ENCODE results near the gene FADS2. TPM values are rescaled to one million over a fixed set of nuclear protein-coding genes. Genes with fewer than 3 reads are reported as not detected.

The FADS2 gene
- total and polyA plus RNA-seq, 4 donors: 44.5 to 165 (median 78.8) TPM

GRCh38 chr11:61896665-61897386 lies 68.7 kb downstream of the FADS2 start:
- TF ChIP-seq CTCF (IDR thresholded peaks at IDR 0.05; ENCODE audit: control extremely low read depth, extremely low read depth): no peak
- Histone ChIP-seq H3K9ac (ENCODE audit: insufficient read depth in 1 of 2, low read length in 2 of 2) (no peak overlapping the region), H3K27ac (ENCODE audit: low read depth in 1 of 2, low read length in 1 of 2) (no peak overlapping the region), H3K4me3 (no peak overlapping the region), H3K36me3 (ENCODE audit: control insufficient read depth in 4 of 4, insufficient read depth in 4 of 4, low read length in 4 of 4) (peaks cover 0 to 6% (median 2%) of the 10 kb centered on the region in 4 donors), H3K9me3 (ENCODE audit: control insufficient read depth in 4 of 4, insufficient read depth in 3 of 4, low read length in 3 of 4) (no peaks in the 10 kb centered on the region), H3K4me1 (ENCODE audit: control insufficient read depth in 5 of 5, insufficient read depth in 5 of 5, low read length in 5 of 5) (peaks cover 0 to under 1% (median 0%) of the 10 kb centered on the region in 5 donors), H3K27me3 (ENCODE audit: control insufficient read depth in 3 of 3, insufficient read depth in 3 of 3, low read length in 2 of 3) (no peaks in the 10 kb centered on the region)
- ATAC-seq (ENCODE audit: insufficient read depth, low FRiP score): no peak
- no peak for DNase-seq
- 85 to 91% methylated on average over 15 of the region's 15 CpGs for WGBS, 2 donors

GRCh38 chr11:61897387-61898246 lies 69.5 kb downstream of the FADS2 start:
- TF ChIP-seq CTCF (IDR thresholded peaks at IDR 0.05; ENCODE audit: control extremely low read depth, extremely low read depth): peak; percentile 67
- ATAC-seq (ENCODE audit: insufficient read depth, low FRiP score): no peak

GRCh38 chr11:61898247-61898582 lies 70.1 kb downstream of the FADS2 start:
- Histone ChIP-seq H3K4me1 (ENCODE audit: control insufficient read depth in 5 of 5, insufficient read depth in 5 of 5, low read length in 5 of 5) (no peaks in the 10 kb centered on the region), H3K27ac (ENCODE audit: low read depth in 1 of 2, low read length in 1 of 2) (no peak overlapping the region), H3K36me3 (ENCODE audit: control insufficient read depth in 4 of 4, insufficient read depth in 4 of 4, low read length in 4 of 4) (peaks cover 0 to 6% (median 2%) of the 10 kb centered on the region in 4 donors), H3K9ac (ENCODE audit: insufficient read depth in 1 of 2, low read length in 2 of 2) (no peak overlapping the region), H3K4me3 (no peak overlapping the region), H3K27me3 (ENCODE audit: control insufficient read depth in 3 of 3, insufficient read depth in 3 of 3, low read length in 2 of 3) (no peaks in the 10 kb centered on the region), H3K9me3 (ENCODE audit: control insufficient read depth in 4 of 4, insufficient read depth in 3 of 4, low read length in 3 of 4) (no peaks in the 10 kb centered on the region)
- 82 to 89% methylated on average over 9 of the region's 9 CpGs for WGBS, 2 donors
- ATAC-seq (ENCODE audit: insufficient read depth, low FRiP score): no peak
- no peak for TF ChIP-seq CTCF (IDR thresholded peaks at IDR 0.05; ENCODE audit: control extremely low read depth, extremely low read depth)
- no peak for DNase-seq

More at GRCh38 chr11:61897387-61898246, 69.5 kb downstream of the FADS2 start:
- no peaks in the 10 kb centered on the region for H3K27me3 ChIP-seq (ENCODE audit: control insufficient read depth in 3 of 3, insufficient read depth in 3 of 3, low read length in 2 of 3)
- peaks cover 0 to 6% (median 2%) of the 10 kb centered on the region in 4 donors for H3K36me3 ChIP-seq (ENCODE audit: control insufficient read depth in 4 of 4, insufficient read depth in 4 of 4, low read length in 4 of 4)
- no peaks in the 10 kb centered on the region for H3K9me3 ChIP-seq (ENCODE audit: control insufficient read depth in 4 of 4, insufficient read depth in 3 of 4, low read length in 3 of 4)
- no peak overlapping the region for H3K9ac ChIP-seq (ENCODE audit: insufficient read depth in 1 of 2, low read length in 2 of 2)
- no peaks in the 10 kb centered on the region for H3K4me1 ChIP-seq (ENCODE audit: control insufficient read depth in 5 of 5, insufficient read depth in 5 of 5, low read length in 5 of 5)
- H3K27ac ChIP-seq (ENCODE audit: low read depth in 1 of 2, low read length in 1 of 2): no peak overlapping the region
- peak; percentile 64 to 82 (median 67) for DNase-seq
- WGBS, 2 donors: 68 to 78% methylated on average over 17 of the region's 17 CpGs
- no peak overlapping the region for H3K4me3 ChIP-seq
